ENCODE data around the gene NRL. TPM values are rescaled to one million over a fixed set of nuclear protein-coding genes. Genes with fewer than 3 reads are reported as not detected.
A peak's percentile ranks its signal among the peaks of the same experiment; 100 is the strongest.

The NRL gene
- total and polyA plus RNA-seq, 9 of the 15 experiments (the other 6 are each of a cell fraction or from before 2014, with no cell fraction given) = 0.07 to 2.7 (median 1.4) TPM; not detected in 1

DNA sequence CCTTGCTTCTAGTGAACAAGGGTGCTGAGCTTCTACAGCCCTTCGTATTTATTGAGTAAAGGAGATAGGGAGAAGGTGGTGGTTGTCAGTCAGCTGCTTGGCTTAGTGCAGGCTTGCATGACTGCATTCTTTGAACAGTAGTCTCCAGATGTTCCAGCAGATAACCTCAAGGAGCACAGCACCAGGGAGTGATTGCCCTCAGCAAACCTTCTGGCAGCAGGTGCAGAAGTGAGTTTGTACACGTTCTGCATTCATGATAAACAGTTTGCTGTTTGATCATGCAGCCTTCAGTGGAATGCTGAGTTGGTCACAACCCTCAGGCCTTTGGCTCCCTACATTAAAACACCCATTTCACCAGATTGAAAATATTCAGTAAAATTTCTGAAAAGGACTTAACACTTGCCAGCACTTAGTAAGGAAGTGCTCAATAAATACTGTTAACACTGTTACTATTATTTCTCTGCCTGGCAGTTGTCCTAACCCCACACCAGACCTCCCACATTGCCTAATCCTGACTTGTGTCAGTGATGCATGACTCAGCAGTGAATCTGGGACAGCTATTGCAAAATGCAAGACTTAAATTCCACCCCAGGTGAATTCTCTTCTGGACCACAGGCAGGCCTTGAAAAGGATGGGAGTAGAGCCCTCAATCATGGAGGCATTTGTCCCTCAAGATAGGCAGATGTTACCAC is 81.9 kb downstream of the NRL start:
- Histone ChIP-seq H3K4me2 (ENCODE audit: insufficient read depth, low read length) (no peak overlapping the region), H4K20me1 (replicated peaks; ENCODE audit: control insufficient read depth, insufficient read depth, low read length) (no peaks in the 10 kb centered on the region), H3K27ac (ENCODE audit: extremely low read depth, low read depth, low read length) (no peak overlapping the region), H3K27me3 (ENCODE audit: control insufficient read depth in 2 of 2, insufficient read depth in 2 of 2, low read length in 2 of 2) (no peaks in the 10 kb centered on the region), H3K4me3 (no peak overlapping the region), H3K79me2 (ENCODE audit: control insufficient read depth, insufficient read depth, low read length) (no peaks in the 10 kb centered on the region), H3K9me1 (ENCODE audit: control insufficient read depth, insufficient read depth, low read length) (no peaks in the 10 kb centered on the region), H3K9me3 (replicated peaks; ENCODE audit: control insufficient read depth, insufficient read depth, low read depth, low read length) (no peaks in the 10 kb centered on the region; the same call in none of the 2 replicates), H3K36me3 (ENCODE audit: control insufficient read depth, insufficient read depth, low read length) (no peaks in the 10 kb centered on the region), H2AFZ (ENCODE audit: low read depth, low read length) (no peak overlapping the region), H3K4me1 (replicated peaks in 1 of 2; ENCODE audit: control insufficient read depth in 2 of 2, insufficient read depth in 2 of 2, low read length in 2 of 2) (peaks cover 0 to 4% of the 10 kb centered on the region in 2 experiments; a peak in 2 of 5 replicates), H3K9ac (ENCODE audit: insufficient read depth in 1 of 2, low read depth in 2 of 2, low read length in 2 of 2) (no peak overlapping the region)
- TF ChIP-seq, protein P1, sequence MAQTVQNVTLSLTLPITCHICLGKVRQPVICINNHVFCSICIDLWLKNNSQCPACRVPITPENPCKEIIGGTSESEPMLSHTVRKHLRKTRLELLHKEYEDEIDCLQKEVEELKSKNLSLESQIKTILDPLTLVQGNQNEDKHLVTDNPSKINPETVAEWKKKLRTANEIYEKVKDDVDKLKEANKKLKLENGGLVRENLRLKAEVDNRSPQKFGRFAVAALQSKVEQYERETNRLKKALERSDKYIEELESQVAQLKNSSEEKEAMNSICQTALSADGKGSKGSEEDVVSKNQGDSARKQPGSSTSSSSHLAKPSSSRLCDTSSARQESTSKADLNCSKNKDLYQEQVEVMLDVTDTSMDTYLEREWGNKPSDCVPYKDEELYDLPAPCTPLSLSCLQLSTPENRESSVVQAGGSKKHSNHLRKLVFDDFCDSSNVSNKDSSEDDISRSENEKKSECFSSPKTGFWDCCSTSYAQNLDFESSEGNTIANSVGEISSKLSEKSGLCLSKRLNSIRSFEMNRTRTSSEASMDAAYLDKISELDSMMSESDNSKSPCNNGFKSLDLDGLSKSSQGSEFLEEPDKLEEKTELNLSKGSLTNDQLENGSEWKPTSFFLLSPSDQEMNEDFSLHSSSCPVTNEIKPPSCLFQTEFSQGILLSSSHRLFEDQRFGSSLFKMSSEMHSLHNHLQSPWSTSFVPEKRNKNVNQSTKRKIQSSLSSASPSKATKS (CRISPR knock-in tag; IDR thresholded peaks at IDR 0.05) = no peak
- peak; percentile 68 for TF ChIP-seq CEBPB (tag; IDR thresholded peaks at IDR 0.05)
- peak; percentile 34; the same call in 1 of the 2 replicates for TF ChIP-seq MAFG (tag; conservative IDR thresholded peaks at IDR 0.05)
- TF ChIP-seq, protein P2, sequence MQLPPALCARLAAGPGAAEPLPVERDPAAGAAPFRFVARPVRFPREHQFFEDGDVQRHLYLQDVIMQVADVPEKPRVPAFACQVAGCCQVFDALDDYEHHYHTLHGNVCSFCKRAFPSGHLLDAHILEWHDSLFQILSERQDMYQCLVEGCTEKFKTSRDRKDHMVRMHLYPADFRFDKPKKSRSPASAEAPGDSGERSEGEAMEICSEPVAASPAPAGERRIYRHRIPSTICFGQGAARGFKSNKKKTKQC (CRISPR knock-in tag; IDR thresholded peaks at IDR 0.05) = no peak
- no peak for TF ChIP-seq CEBPG (CRISPR knock-in tag; IDR thresholded peaks at IDR 0.05)
- TF ChIP-seq CEBPG (tag; conservative IDR thresholded peaks at IDR 0.05 in 1 of 2, IDR thresholded peaks at IDR 0.05 in 1 of 2) = peak; percentile 15 to 47; a peak in 1 of 4 replicates
- TF ChIP-seq C11orf30 (IDR thresholded peaks at IDR 0.05; ENCODE audit: low read depth) = peak; percentile 23; the same call in 1 of the 2 replicates
- peak; percentile 73 for TF ChIP-seq TAL1 (IDR thresholded peaks at IDR 0.05)
- peak; percentile 40; the same call in 1 of the 2 replicates for TF ChIP-seq ARID1B (IDR thresholded peaks at IDR 0.05)
- no peak for TF ChIP-seq HMGXB4 (CRISPR knock-in tag; IDR thresholded peaks at IDR 0.05)
- peak; percentile 47 for TF ChIP-seq TCF3 (CRISPR knock-in tag; IDR thresholded peaks at IDR 0.05)
- TF ChIP-seq NFE2 (IDR thresholded peaks at IDR 0.05; ENCODE audit: low read depth) = peak; percentile 24; the same call in 1 of the 2 replicates
- no peak for TF ChIP-seq NFIX (CRISPR knock-in tag; IDR thresholded peaks at IDR 0.05; ENCODE audit: low read depth)
- peak; percentile 67 for TF ChIP-seq CBFA2T3 (IDR thresholded peaks at IDR 0.05)
- peak; percentile 66 for TF ChIP-seq CBFA2T2 (conservative IDR thresholded peaks at IDR 0.05)
- 0 out of 2 replicates have a peak, but pooled peaks have one; percentile 12 for TF ChIP-seq SOX6 (IDR thresholded peaks at IDR 0.05)
- TF ChIP-seq ZNF316 (IDR thresholded peaks at IDR 0.05) = 0 out of 2 replicates have a peak, but pooled peaks have one; percentile 16
- TF ChIP-seq SIN3B (IDR thresholded peaks at IDR 0.05; ENCODE audit: low read depth) = no peak
- TF ChIP-seq TEAD4 (IDR thresholded peaks at IDR 0.05; ENCODE audit: low read length) = peak; percentile 55
- TF ChIP-seq TEAD4 (CRISPR knock-in tag; IDR thresholded peaks at IDR 0.05; ENCODE audit: borderline replicate concordance) = no peak
- DNase-seq (ENCODE audit: extremely low read depth in 1 of 4, low spot score in 3 of 4) = no peak
- BruUV-seq (replicated peaks) = no TSS peak
- ATAC-seq = no peak
- ChIA-PET CTCF (ENCODE audit: low intra/inter-chr PET ratio) (no interaction called here), POLR2A (no interaction called here)
- in situ Hi-C loops (cut with MboI) = no loop called here
- 15% methylated on average over 2 of the region's 2 CpGs for WGBS (ENCODE audit: insufficient coverage, low coverage, missing lambda C conversion rate)
- intact Hi-C loops (cut with micrococcal nuclease) = no loop called here
- no peak for FAIRE-seq
